ENCODE results near the gene NCSTN.

The NCSTN gene

DNA sequence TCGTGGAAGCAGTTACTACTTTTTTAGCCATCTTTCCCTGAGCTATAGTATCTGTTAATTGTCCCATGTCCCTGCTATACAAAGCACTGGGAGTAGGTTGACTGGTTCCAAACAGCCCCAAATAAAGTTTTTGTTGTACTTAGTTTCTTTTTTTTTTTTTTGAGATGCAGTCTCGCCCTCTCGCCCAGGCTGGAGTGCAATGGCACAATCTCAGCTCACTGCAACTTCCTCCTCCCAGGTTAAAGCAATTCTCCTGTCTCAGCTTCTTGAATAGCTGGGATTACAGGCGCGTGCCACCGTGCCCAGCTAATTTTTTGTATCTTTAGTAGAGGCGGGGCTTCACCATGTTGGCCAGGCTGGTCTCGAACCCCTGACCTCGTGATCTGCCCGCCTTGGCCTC, 3.3 kb downstream of the NCSTN start:
- H3K4me1 ChIP-seq (ENCODE audit: low read length) = peaks cover 43% of the 10 kb centered on the region
- peak overlapping the region; percentile 69 for H3K9ac ChIP-seq (ENCODE audit: low read length)
- no peaks in the 10 kb centered on the region for H3K9me3 ChIP-seq (ENCODE audit: insufficient read depth, low read length)
- TF ChIP-seq, protein P1, sequence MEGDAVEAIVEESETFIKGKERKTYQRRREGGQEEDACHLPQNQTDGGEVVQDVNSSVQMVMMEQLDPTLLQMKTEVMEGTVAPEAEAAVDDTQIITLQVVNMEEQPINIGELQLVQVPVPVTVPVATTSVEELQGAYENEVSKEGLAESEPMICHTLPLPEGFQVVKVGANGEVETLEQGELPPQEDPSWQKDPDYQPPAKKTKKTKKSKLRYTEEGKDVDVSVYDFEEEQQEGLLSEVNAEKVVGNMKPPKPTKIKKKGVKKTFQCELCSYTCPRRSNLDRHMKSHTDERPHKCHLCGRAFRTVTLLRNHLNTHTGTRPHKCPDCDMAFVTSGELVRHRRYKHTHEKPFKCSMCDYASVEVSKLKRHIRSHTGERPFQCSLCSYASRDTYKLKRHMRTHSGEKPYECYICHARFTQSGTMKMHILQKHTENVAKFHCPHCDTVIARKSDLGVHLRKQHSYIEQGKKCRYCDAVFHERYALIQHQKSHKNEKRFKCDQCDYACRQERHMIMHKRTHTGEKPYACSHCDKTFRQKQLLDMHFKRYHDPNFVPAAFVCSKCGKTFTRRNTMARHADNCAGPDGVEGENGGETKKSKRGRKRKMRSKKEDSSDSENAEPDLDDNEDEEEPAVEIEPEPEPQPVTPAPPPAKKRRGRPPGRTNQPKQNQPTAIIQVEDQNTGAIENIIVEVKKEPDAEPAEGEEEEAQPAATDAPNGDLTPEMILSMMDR (IDR thresholded peaks at IDR 0.05; ENCODE audit: low read depth, low read length) = no peak
- no peak for TF ChIP-seq EZH2phosphoT487 (IDR thresholded peaks at IDR 0.05; ENCODE audit: low read depth)
- H4K20me1 ChIP-seq (ENCODE audit: insufficient read depth, low read length) = peaks cover 8% of the 10 kb centered on the region
- H3K79me2 ChIP-seq (ENCODE audit: low read length) = peaks cover 69% of the 10 kb centered on the region
- H3K36me3 ChIP-seq (replicated peaks; ENCODE audit: low read depth, low read length) = peaks cover 53% of the 10 kb centered on the region
- peak overlapping the region; percentile 58 for H3K4me3 ChIP-seq (ENCODE audit: low read length)
- H3K27me3 ChIP-seq (ENCODE audit: low read depth, low read length) = no peaks in the 10 kb centered on the region
- H3K27ac ChIP-seq (ENCODE audit: low read length) = peak overlapping the region; percentile 94
- no peak overlapping the region for H2AFZ ChIP-seq (ENCODE audit: low read depth, low read length)
- H3K4me2 ChIP-seq (ENCODE audit: low read length) = peak overlapping the region; percentile 98

DNA sequence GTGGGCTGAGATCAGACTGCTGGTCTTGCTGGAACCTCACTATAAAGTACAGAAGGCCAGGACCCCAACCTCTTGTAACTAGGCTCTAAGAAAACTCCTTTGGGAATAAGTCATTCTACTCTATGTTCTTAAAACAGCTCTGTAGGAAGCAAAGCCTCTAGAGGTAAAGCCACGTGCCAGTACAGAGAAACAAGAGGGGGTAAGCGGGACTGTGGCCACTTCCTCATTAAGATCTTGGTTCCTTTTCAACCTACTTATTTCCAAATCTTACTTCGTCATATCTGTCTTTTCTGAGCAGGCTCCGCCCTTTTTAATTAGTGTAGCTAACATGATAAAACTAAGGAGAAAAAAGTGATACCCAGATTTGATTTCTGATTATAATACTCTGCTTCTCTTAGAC, 3.8 kb downstream of the NCSTN start:
- Histone ChIP-seq H3K4me2 (ENCODE audit: low read length) (peak overlapping the region; percentile 98), H3K79me2 (ENCODE audit: low read length) (peaks cover 64% of the 10 kb centered on the region), H2AFZ (ENCODE audit: low read depth, low read length) (no peak overlapping the region), H3K9me3 (ENCODE audit: insufficient read depth, low read length) (no peaks in the 10 kb centered on the region), H3K4me3 (ENCODE audit: low read length) (peak overlapping the region; percentile 72), H3K4me1 (ENCODE audit: low read length) (peaks cover 39% of the 10 kb centered on the region), H3K27me3 (ENCODE audit: low read depth, low read length) (no peaks in the 10 kb centered on the region), H3K27ac (ENCODE audit: low read length) (peak overlapping the region; percentile 94), H3K9ac (ENCODE audit: low read length) (peak overlapping the region; percentile 69), H3K36me3 (replicated peaks; ENCODE audit: low read depth, low read length) (peaks cover 58% of the 10 kb centered on the region), H4K20me1 (ENCODE audit: insufficient read depth, low read length) (peaks cover 3% of the 10 kb centered on the region)
- no peak for TF ChIP-seq EZH2phosphoT487 (IDR thresholded peaks at IDR 0.05; ENCODE audit: low read depth)

DNA sequence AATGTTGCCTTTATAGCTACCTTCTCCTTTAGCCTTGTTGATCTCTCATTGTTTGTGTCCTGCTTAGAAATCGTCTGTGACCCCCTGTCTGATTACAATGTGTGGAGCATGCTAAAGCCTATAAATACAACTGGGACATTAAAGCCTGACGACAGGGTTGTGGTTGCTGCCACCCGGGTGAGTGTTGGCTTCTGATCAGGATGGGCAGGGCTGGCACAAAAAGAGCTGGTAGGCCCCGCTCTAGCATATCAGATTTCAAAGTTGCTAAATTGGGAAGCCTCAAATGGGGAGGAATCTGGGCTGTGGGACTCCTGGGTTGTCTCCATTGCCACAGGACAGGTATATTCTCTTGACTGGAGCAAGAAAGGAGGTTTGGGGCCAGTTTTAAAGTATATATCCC, 8.4 kb downstream of the NCSTN start:
- H3K4me3 ChIP-seq (ENCODE audit: low read length) = no peak overlapping the region
- no peak overlapping the region for H3K4me2 ChIP-seq (ENCODE audit: low read length)
- no peaks in the 10 kb centered on the region for H3K9me3 ChIP-seq (ENCODE audit: insufficient read depth, low read length)
- no peaks in the 10 kb centered on the region for H3K27me3 ChIP-seq (ENCODE audit: low read depth, low read length)
- H4K20me1 ChIP-seq (ENCODE audit: insufficient read depth, low read length) = no peaks in the 10 kb centered on the region
- TF ChIP-seq EZH2phosphoT487 (IDR thresholded peaks at IDR 0.05; ENCODE audit: low read depth) = no peak
- TF ChIP-seq, protein P1 (IDR thresholded peaks at IDR 0.05; ENCODE audit: low read depth, low read length) = no peak
- peaks cover 90% of the 10 kb centered on the region for H3K36me3 ChIP-seq (replicated peaks; ENCODE audit: low read depth, low read length)
- H3K4me1 ChIP-seq (ENCODE audit: low read length) = peaks cover 16% of the 10 kb centered on the region
- H3K9ac ChIP-seq (ENCODE audit: low read length) = no peak overlapping the region
- no peak overlapping the region for H2AFZ ChIP-seq (ENCODE audit: low read depth, low read length)
- H3K79me2 ChIP-seq (ENCODE audit: low read length) = peaks cover 22% of the 10 kb centered on the region
- no peak overlapping the region for H3K27ac ChIP-seq (ENCODE audit: low read length)

DNA sequence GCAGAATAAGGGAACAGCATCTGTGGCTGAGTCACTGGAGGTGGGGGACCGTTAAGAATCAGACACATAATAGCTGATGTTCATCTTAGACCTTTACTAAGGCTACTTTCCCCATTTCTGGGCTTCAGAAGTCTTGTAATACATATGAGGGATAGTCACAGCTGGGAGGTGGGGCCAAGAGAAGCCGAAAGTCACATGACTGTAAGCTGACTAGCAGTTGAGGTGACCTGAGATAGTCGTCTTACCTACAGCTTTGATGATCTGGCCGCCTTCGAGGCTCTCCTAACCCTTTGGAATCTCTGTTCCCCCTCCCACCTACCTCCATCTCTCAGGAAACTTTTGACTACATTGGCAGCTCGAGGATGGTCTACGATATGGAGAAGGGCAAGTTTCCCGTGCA, 9.4 kb downstream of the NCSTN start:
- Histone ChIP-seq H3K4me3 (ENCODE audit: low read length) (no peak overlapping the region), H3K27ac (ENCODE audit: low read length) (no peak overlapping the region), H3K27me3 (ENCODE audit: low read depth, low read length) (no peaks in the 10 kb centered on the region), H3K36me3 (replicated peaks; ENCODE audit: low read depth, low read length) (peaks cover 94% of the 10 kb centered on the region), H4K20me1 (ENCODE audit: insufficient read depth, low read length) (no peaks in the 10 kb centered on the region), H2AFZ (ENCODE audit: low read depth, low read length) (no peak overlapping the region), H3K9ac (ENCODE audit: low read length) (no peak overlapping the region), H3K79me2 (ENCODE audit: low read length) (peaks cover 18% of the 10 kb centered on the region), H3K9me3 (ENCODE audit: insufficient read depth, low read length) (no peaks in the 10 kb centered on the region), H3K4me2 (ENCODE audit: low read length) (no peak overlapping the region), H3K4me1 (ENCODE audit: low read length) (peaks cover 7% of the 10 kb centered on the region)
- TF ChIP-seq EZH2phosphoT487 (IDR thresholded peaks at IDR 0.05; ENCODE audit: low read depth) = no peak
- TF ChIP-seq, protein P1 (IDR thresholded peaks at IDR 0.05; ENCODE audit: low read depth, low read length) = no peak

Measured in OCI-LY3 (cell line).